Rectal smooth muscle tissue (tissue), 1 donor: ENCODE data around the gene GLIS1.

Experiments used
- H3K27ac ChIP-seq: one replicate; pipeline ENCODE4 v1.7.0; 2013; ENCODE audit warnings: low read depth, low read length, inconsistent platforms
- H3K27me3 ChIP-seq: one replicate; pipeline ENCODE4 v1.7.0; 2013; ENCODE audit warnings: low read length; ENCODE audit not compliant: control insufficient read depth, insufficient read depth
- H3K36me3 ChIP-seq: one replicate; pipeline ENCODE4 v1.7.0; 2013; ENCODE audit warnings: low read length; ENCODE audit not compliant: control insufficient read depth, insufficient read depth
- H3K4me1 ChIP-seq: one replicate; pipeline ENCODE4 v1.7.0; 2013; ENCODE audit warnings: low read length; ENCODE audit not compliant: control insufficient read depth, insufficient read depth
- H3K4me3 ChIP-seq: one replicate; pipeline ENCODE4 v1.7.0; 2013; ENCODE audit warnings: low read length
- H3K9ac ChIP-seq: one replicate; pipeline ENCODE4 v1.7.0; 2013; ENCODE audit warnings: low read length

GLIS1 gene

DNA sequence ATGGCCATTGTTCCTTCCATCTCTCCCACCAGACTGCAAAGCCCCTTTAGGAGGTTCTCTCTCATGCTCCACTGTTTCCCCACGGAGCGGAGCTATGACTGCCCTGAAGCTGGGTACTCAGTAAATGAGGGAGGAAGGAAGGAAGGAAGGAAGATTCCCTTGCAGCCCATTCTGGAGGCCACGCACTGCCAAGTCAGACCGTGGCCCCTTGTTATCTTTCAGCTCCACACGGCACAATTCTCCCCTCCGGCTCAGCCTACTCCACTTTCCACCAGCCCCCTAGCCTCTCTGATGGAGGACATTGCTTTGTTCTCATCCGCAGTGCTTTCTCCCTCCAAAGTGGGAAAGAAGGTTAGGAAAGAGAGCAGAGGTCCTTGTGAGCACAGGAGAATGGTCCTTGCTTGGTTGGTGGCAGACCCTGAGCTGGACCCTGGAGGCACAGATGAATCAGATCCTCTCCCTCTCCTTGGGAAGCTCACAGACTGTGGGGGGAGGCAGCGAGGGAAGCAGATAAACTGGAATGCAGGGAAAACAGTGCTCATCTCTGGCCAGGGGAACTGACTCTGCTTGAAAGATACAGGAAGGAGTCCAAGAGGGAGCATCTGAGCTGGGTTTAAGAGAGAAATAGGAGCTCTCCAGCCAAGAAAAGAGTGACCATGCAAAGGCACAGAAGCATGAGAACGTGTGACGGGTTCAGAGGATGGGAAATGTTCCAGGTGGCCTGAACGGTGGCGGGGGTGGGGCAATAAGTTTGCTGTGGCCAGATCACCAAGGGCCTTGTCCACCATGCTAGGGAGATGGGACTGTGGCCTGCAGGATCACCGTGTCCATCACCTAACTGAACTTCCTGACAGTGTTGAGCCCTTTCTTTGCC is 52.6 kb downstream of the GLIS1 start:
- Histone ChIP-seq H3K9ac (no peak overlapping the region), H3K4me1 (no peaks in the 10 kb centered on the region), H3K27ac (no peak overlapping the region)

DNA sequence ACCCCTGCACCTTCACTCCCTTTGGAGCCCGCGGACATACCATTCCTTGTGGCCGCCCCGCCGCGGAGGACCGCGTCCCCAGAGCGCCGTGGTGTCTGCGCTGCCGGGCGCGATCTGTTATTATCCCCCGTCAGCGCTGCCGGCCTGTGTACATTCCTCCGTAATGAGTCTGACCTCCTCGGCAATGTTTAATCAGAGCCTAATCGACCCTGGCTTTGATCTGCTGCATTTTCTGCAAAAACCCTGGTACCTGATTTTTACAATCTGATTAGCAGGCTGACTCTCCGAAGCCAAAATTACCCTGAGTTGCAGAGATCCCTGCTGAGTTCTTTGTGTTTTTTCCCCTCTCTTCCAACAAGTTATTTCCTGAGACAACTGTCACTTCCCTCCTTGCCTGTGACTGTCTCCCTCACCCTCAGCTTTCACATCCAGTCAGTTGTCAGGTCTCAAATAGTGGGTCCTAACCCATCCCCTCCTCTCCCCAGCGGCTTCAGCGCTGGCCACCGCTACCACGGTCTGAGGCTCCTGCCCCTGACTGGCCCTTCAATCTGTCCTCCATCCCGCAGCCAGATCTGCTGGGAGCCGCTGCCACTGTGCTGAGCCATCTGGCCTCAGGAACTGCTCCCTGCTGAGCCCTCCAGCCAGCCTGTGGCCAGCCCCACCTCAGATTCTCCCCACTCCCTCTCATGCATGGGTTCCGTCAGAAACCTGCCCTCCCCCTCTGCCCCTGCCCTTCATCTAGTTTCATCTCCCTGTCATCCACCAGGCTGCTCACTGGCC is 53.5 kb downstream of the GLIS1 start:
- Histone ChIP-seq H3K4me1 (no peaks in the 10 kb centered on the region), H3K27ac (no peak overlapping the region), H3K4me3 (no peak overlapping the region), H3K9ac (no peak overlapping the region), H3K27me3 (peaks cover 8% of the 10 kb centered on the region), H3K36me3 (no peaks in the 10 kb centered on the region)

More for the DNA sequence above, 52.6 kb downstream of the GLIS1 start:
- no peaks in the 10 kb centered on the region for H3K36me3 ChIP-seq
- no peak overlapping the region for H3K4me3 ChIP-seq
- H3K27me3 ChIP-seq: peaks cover 8% of the 10 kb centered on the region

DNA sequence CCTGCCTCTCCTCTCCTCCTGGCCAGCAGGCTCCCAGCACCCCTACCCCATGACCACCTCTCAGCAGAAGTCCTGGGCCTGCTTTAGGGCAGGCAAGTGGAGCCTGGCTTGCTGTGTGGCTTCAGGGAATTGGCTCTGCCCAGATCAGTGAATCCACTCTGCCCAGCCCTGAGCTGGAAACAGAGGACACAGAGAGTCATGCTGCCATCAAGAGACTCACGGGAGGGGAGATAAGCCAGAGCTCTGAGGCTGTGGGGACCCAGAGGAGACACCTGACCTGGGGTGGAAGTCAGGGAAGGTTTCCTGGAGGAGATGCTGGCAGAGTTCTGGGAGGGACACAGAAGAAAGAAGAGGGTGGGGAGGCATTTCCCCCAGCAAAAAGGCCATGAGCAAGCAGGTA is 54.2 kb downstream of the GLIS1 start:
- Histone ChIP-seq H3K27ac (no peak overlapping the region), H3K4me3 (no peak overlapping the region), H3K36me3 (no peaks in the 10 kb centered on the region), H3K9ac (no peak overlapping the region), H3K27me3 (peaks cover 8% of the 10 kb centered on the region), H3K4me1 (no peaks in the 10 kb centered on the region)

DNA sequence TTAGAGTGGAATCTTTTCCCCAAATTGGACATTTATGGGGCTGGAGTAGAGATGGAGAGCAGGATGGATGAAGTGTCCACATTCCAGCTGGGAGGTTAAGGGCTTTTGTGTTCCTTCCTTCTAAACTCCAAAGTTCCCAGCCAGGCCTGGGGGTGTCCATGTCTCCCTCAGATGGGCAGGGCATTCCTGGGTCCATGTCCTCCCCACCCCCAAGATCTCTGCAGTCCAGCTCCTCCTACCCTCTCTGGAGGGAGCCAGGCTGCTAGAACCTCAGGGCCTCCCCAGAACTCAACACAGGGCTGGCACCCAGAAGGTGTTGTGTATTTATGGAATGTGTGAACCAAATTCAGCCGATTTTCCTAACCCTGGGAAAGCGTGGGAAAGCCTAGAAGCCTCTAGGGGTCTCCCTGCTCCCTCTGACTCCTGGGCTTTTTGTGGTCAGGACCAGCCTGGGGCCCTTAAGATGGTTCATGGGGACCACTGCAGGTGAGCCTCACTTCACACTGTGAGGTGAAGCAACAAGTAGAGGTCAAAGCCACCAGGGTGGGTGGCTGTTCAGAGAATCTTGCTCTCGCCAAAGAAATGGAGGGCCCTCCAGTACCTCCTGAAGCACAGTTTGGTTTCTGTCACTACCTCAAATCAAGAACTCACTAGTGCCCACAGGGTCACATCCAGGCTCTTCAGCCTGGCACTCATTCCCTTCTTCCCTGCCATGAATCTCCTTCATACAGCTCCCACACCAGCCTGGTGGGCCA is 54.8 kb downstream of the GLIS1 start:
- Histone ChIP-seq H3K9ac (no peak overlapping the region), H3K36me3 (no peaks in the 10 kb centered on the region), H3K4me3 (no peak overlapping the region), H3K4me1 (no peaks in the 10 kb centered on the region), H3K27me3 (peaks cover 8% of the 10 kb centered on the region), H3K27ac (no peak overlapping the region)

DNA sequence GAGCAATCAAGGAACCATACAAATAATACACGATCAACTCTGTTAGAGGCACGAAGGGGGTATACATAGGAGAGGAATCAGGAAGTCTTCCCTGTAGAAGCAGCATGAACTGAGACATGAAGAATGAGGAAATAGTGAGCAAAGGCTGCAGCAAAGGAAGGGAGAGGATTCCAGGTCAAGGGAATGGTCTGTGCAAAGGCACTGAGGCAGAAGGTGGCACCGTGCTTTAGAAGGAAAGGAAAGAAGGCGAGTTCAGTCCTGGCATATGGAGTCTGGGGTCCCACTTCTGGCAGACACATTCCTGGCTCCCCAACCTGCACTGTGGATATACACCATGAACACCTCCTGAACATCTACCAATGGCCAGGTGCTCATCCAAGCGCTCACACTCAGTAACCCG is 56.1 kb downstream of the GLIS1 start:
- H3K27me3 ChIP-seq: peaks cover 8% of the 10 kb centered on the region

DNA sequence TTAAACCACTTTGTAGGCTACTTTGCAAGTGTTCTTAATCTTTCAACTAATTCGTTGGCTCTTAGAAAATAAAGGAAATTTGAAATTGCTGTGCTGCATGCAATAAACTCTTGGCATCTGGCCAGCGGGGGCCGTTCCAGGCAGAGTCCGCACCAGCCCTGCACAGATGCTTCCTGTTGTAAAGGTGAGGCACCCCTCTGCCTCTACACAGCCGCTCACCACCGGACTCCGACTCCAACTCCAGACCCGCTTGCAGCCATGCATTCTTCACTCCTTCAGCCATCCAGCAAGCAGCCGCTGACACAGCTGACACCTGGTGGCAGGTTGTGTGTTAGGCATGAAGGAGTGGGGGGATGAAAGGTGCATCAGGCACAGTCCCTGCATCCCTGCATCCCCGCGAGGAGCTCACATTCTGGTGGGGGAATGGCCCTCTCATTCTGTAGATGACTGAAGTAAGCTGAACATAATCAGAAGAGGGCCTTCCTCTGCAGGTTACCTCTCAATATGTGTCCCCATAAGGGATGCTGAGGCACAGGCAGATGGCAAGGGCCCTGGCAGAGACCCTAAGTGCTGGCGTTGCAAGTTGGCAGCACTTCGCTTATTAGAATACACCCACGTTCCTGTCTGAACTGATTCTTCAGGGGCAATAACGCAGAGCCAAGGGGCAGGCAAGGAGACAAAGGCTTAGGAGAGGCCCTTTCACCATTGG is 56.8 kb downstream of the GLIS1 start:
- no peak overlapping the region for H3K4me3 ChIP-seq
- H3K9ac ChIP-seq: no peak overlapping the region
- no peak overlapping the region for H3K27ac ChIP-seq
- no peaks in the 10 kb centered on the region for H3K36me3 ChIP-seq
- H3K27me3 ChIP-seq: peaks cover 8% of the 10 kb centered on the region
- H3K4me1 ChIP-seq: no peaks in the 10 kb centered on the region

More for the DNA sequence above, 56.1 kb downstream of the GLIS1 start:
- no peaks in the 10 kb centered on the region for H3K36me3 ChIP-seq
- H3K4me3 ChIP-seq: no peak overlapping the region
- H3K4me1 ChIP-seq: no peaks in the 10 kb centered on the region
- H3K27ac ChIP-seq: no peak overlapping the region
- no peak overlapping the region for H3K9ac ChIP-seq

DNA sequence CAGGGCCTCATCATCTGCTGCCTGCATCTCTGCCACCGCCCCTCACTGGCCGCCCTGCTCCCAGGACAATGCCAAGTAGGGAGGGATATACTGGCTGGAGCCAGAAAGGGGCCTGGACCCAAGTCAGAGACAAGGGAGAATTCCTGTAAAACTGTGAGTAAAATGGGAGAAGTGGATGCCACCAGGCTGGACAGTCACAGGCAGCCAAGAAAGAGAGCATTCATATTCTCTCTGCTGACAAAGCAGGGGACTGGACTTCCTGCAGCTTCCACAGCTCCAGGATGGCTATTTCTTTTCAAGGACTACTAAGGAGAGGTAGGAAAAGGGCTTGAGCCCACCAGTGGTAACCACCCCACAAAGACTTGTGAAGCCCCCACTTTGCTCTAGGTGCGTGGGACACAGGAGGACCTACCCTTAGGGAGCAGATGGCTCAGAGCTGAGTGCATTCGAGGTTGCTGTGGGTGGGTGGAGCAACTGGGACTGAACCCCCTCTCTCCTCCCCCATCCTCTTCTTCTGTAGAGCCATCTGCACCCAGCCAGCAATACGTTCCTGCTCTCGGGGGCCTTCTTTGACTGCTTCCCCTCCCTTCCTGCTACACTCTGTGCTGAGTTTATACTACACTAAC is 57.5 kb downstream of the GLIS1 start:
- no peak overlapping the region for H3K4me3 ChIP-seq
- no peak overlapping the region for H3K27ac ChIP-seq
- H3K9ac ChIP-seq: no peak overlapping the region
- no peaks in the 10 kb centered on the region for H3K4me1 ChIP-seq
- peaks cover 8% of the 10 kb centered on the region for H3K27me3 ChIP-seq
- H3K36me3 ChIP-seq: no peaks in the 10 kb centered on the region

DNA sequence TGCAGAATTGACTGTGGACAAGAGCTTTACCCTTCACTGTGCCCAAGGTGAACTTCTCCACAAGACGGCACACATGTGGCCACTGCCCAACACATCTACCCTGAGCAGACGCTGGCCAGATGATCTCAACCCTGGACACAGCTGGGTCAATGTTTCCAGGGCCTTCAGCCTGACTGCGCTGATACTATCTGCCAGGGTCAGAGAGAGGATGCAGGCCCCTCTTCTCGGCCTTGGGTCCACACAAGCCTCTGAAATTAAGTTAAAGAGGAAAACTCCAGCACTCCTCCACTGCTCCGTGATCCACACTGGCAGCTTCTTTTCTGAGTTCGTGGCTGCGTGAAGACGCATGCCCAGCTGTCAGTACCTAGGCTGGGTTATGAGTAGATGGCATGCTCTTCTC is 58.1 kb downstream of the GLIS1 start:
- H3K4me3 ChIP-seq: no peak overlapping the region
- no peak overlapping the region for H3K27ac ChIP-seq
- H3K4me1 ChIP-seq: no peaks in the 10 kb centered on the region
- H3K9ac ChIP-seq: no peak overlapping the region
- peaks cover 8% of the 10 kb centered on the region for H3K27me3 ChIP-seq
- no peaks in the 10 kb centered on the region for H3K36me3 ChIP-seq

DNA sequence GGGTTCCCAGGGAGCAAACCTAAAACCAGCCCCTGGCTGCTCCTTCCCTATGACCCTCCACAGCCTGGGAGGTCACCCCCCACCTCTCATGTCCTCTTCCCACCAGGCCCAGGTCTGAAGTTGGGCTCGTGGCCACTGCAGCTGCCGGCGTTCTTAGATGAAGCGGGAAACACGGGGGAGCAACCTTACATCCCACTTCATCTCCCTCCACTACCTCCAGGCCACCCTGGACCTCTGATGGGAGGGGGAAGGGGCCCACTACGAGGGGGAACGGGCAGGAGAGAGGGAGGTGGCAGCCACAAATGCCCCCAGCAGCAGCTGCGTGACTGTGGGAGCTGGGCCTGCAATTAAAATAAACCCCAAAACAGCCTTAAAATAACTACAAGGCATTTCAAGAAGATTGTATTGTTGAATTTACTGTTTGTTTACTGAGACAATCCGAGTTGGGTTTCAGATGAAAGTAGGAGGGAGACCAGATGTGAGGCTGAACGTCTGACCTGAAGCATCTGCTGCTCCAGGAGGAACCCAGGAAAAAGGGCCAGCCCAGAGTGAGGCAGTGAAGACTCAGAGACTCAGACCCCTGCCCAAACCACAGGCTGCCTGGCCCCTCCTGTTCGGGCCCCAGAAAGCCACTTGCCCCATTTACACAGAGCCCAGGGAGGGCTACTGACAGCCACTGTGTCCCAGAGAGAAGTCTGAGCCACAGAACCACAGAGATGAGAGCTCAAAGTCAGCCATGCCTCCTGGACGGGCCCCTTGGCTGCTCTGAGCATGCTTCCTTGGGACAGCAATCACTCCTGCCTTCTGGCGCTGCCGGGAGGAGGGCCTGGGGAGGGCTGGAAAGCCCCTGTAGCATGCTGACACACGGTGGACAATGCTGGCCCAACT is 59.8 kb downstream of the GLIS1 start:
- Histone ChIP-seq H3K4me3 (no peak overlapping the region), H3K27me3 (no peaks in the 10 kb centered on the region), H3K36me3 (no peaks in the 10 kb centered on the region), H3K4me1 (no peaks in the 10 kb centered on the region), H3K27ac (no peak overlapping the region), H3K9ac (no peak overlapping the region)

DNA sequence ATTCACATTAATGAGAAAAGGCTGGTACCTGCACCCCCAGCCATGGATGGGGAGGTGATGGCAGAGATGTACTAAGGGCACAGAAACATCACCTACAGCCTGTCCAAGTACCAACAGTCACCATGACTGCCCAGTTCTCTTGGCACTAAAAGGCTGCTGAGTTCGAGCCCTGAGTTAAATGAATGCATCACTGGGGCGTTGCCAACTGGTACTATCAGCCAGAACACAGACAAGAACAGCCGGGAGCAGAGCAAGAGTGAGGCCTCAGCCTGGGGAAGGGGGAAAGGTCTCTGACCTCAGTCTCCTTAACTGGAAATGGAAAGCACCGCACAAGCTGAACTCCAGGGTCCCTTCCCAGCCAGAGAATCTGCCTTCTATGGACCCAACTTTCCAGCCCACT is 60.5 kb downstream of the GLIS1 start:
- no peaks in the 10 kb centered on the region for H3K4me1 ChIP-seq
- H3K27ac ChIP-seq: no peak overlapping the region
- H3K36me3 ChIP-seq: no peaks in the 10 kb centered on the region
- H3K4me3 ChIP-seq: no peak overlapping the region
- H3K9ac ChIP-seq: no peak overlapping the region
- no peaks in the 10 kb centered on the region for H3K27me3 ChIP-seq

DNA sequence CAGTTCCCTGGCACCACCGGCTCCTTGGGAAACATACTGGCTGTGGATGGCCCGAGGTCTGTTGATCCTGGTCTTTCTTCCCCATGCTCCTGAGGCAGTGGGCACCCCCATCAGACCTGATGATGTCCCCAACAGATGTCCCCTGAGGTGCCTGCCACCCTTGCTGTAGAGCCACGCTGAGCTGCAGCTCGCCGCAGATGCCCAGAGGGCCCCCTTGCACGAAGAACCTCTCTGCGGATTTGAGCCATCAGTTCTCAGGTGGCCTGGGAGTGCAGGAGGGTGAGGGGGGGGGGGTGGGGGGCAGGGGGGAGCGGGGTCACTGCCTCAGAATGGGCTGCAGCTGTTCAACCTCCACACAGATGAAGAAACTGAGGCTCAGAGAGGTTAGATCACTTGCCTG is 60.9 kb downstream of the GLIS1 start:
- H3K9ac ChIP-seq: no peak overlapping the region
- H3K36me3 ChIP-seq: no peaks in the 10 kb centered on the region
- H3K4me1 ChIP-seq: no peaks in the 10 kb centered on the region
- no peaks in the 10 kb centered on the region for H3K27me3 ChIP-seq
- no peak overlapping the region for H3K4me3 ChIP-seq
- no peak overlapping the region for H3K27ac ChIP-seq
